HEK293 (cell line): ENCODE measurements around the gene ARPC5.

Experiments used
- KLF16 ChIP-seq: fragments of 450-650 bp; formaldehyde crosslinking; IDR thresholded peaks from 2 replicates; pipeline ENCODE4 v1.5.1; 2017; ENCODE audit warnings: missing biosample characterization, missing genetic modification characterization
- ZBTB21 ChIP-seq: fragments of 450-650 bp; formaldehyde crosslinking; IDR thresholded peaks from 2 replicates; pipeline ENCODE4 v1.5.1; 2017; ENCODE audit warnings: missing biosample characterization, missing genetic modification characterization
- ZBTB7A ChIP-seq: fragments of 450-650 bp; formaldehyde crosslinking; IDR thresholded peaks from 2 replicates; pipeline ENCODE4 v1.5.1; 2016; ENCODE audit warnings: low read depth, missing biosample characterization, missing genetic modification characterization
- ZNF24 ChIP-seq: fragments of 450-650 bp; formaldehyde crosslinking; IDR thresholded peaks from 2 replicates; pipeline ENCODE4 v1.5.1; 2016; ENCODE audit warnings: missing biosample characterization, missing genetic modification characterization
- ZNF274 ChIP-seq, 2 experiments: fragments of 200-500 bp in 1 of 2; fragments of 450-650 bp in 1 of 2; sonication (Bioruptor generic) in 1 of 2; formaldehyde crosslinking in 1 of 2; IDR thresholded peaks; 2 replicates each; pipeline versions ENCODE4 v1.5.1 to v1.6.1; 2014 to 2016; ENCODE audit warnings: borderline replicate concordance in 1 of 2, inconsistent platforms in 1 of 2, low read length in 1 of 2, missing biosample characterization in 1 of 2, missing genetic modification characterization in 1 of 2
- ZNF423 ChIP-seq: fragments of 450-650 bp; formaldehyde crosslinking; IDR thresholded peaks from 2 replicates; pipeline ENCODE4 v1.5.1; 2016; ENCODE audit warnings: missing biosample characterization, missing genetic modification characterization
- ZNF549 ChIP-seq: fragments of 450-650 bp; IDR thresholded peaks from 2 replicates; pipeline ENCODE4 v1.5.1; 2018; ENCODE audit warnings: missing biosample characterization, missing genetic modification characterization, mild to moderate bottlenecking, inconsistent platforms, moderate library complexity
- ZNF596 ChIP-seq: fragments of 450-650 bp; IDR thresholded peaks from 2 replicates; pipeline ENCODE4 v1.5.0; 2018; ENCODE audit warnings: missing biosample characterization, mild to moderate bottlenecking, missing genetic modification characterization, moderate library complexity
- ZNF785 ChIP-seq: fragments of 450-650 bp; formaldehyde crosslinking; IDR thresholded peaks from 2 replicates; pipeline ENCODE4 v1.5.1; 2016; ENCODE audit warnings: missing biosample characterization, missing genetic modification characterization
- ZXDB ChIP-seq: fragments of 450-650 bp; formaldehyde crosslinking; IDR thresholded peaks from 2 replicates; pipeline ENCODE4 v1.5.1; 2016; ENCODE audit warnings: missing biosample characterization, missing genetic modification characterization
- TF ChIP-seq, protein P1 (sequence below): fragments of 450-650 bp; formaldehyde crosslinking; IDR thresholded peaks from 2 replicates; pipeline ENCODE4 v1.5.1; 2016; ENCODE audit warnings: missing biosample characterization, missing genetic modification characterization
- TF ChIP-seq, protein P2 (sequence below): fragments of 450-650 bp; formaldehyde crosslinking; IDR thresholded peaks from 2 replicates; pipeline ENCODE4 v1.5.1; 2016; ENCODE audit warnings: missing biosample characterization, missing genetic modification characterization
- TF ChIP-seq, protein P3 (sequence below): IDR thresholded peaks from 2 replicates; pipeline ENCODE4 v1.6.1; 2011; ENCODE audit warnings: mild to moderate bottlenecking, low read depth, low read length, borderline replicate concordance
- TF ChIP-seq, protein P4 (sequence below): fragments of 450-650 bp; formaldehyde crosslinking; IDR thresholded peaks from 2 replicates; pipeline ENCODE4 v1.5.1; 2016; ENCODE audit warnings: missing biosample characterization, missing genetic modification characterization

DNA sequence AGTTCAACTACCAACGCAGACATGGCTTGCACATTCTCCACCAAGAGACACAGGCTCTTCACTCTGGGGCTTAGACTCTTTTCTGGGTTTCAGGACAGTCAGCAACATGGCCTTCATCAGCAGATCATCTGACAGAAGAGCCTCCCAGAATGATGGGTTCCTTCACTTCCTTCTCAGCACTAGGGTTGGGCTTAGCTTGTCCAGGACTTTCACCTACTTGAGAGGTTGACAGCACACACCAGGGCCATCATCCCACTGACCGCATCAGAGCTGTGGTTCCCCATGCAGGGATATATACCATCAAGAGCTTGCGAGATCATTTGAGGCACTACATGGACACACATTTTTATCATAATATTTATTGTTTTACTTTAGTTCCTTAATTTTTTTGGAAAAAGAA is 34.9 kb downstream of the ARPC5 start:
- no peak for TF ChIP-seq ZBTB7A (tag by site-specific recombination)
- TF ChIP-seq, protein P1, sequence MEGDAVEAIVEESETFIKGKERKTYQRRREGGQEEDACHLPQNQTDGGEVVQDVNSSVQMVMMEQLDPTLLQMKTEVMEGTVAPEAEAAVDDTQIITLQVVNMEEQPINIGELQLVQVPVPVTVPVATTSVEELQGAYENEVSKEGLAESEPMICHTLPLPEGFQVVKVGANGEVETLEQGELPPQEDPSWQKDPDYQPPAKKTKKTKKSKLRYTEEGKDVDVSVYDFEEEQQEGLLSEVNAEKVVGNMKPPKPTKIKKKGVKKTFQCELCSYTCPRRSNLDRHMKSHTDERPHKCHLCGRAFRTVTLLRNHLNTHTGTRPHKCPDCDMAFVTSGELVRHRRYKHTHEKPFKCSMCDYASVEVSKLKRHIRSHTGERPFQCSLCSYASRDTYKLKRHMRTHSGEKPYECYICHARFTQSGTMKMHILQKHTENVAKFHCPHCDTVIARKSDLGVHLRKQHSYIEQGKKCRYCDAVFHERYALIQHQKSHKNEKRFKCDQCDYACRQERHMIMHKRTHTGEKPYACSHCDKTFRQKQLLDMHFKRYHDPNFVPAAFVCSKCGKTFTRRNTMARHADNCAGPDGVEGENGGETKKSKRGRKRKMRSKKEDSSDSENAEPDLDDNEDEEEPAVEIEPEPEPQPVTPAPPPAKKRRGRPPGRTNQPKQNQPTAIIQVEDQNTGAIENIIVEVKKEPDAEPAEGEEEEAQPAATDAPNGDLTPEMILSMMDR (tag by site-specific recombination) = no peak
- TF ChIP-seq ZNF596 (tag by site-specific recombination) = no peak
- TF ChIP-seq ZXDB (tag by site-specific recombination) = no peak
- TF ChIP-seq, protein P2, sequence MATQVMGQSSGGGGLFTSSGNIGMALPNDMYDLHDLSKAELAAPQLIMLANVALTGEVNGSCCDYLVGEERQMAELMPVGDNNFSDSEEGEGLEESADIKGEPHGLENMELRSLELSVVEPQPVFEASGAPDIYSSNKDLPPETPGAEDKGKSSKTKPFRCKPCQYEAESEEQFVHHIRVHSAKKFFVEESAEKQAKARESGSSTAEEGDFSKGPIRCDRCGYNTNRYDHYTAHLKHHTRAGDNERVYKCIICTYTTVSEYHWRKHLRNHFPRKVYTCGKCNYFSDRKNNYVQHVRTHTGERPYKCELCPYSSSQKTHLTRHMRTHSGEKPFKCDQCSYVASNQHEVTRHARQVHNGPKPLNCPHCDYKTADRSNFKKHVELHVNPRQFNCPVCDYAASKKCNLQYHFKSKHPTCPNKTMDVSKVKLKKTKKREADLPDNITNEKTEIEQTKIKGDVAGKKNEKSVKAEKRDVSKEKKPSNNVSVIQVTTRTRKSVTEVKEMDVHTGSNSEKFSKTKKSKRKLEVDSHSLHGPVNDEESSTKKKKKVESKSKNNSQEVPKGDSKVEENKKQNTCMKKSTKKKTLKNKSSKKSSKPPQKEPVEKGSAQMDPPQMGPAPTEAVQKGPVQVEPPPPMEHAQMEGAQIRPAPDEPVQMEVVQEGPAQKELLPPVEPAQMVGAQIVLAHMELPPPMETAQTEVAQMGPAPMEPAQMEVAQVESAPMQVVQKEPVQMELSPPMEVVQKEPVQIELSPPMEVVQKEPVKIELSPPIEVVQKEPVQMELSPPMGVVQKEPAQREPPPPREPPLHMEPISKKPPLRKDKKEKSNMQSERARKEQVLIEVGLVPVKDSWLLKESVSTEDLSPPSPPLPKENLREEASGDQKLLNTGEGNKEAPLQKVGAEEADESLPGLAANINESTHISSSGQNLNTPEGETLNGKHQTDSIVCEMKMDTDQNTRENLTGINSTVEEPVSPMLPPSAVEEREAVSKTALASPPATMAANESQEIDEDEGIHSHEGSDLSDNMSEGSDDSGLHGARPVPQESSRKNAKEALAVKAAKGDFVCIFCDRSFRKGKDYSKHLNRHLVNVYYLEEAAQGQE = no peak
- no peak for TF ChIP-seq ZBTB21 (tag by site-specific recombination)
- no peak for TF ChIP-seq ZNF785 (tag by site-specific recombination)
- no peak for TF ChIP-seq ZNF549 (tag by site-specific recombination)
- no peak for TF ChIP-seq ZNF24 (tag by site-specific recombination)
- TF ChIP-seq ZNF274 (IDR thresholded peaks at IDR 0.05; ENCODE audit: low read length) = no peak
- TF ChIP-seq ZNF274 (tag by site-specific recombination; IDR thresholded peaks at IDR 0.05; ENCODE audit: borderline replicate concordance) = no peak
- TF ChIP-seq, protein P3, sequence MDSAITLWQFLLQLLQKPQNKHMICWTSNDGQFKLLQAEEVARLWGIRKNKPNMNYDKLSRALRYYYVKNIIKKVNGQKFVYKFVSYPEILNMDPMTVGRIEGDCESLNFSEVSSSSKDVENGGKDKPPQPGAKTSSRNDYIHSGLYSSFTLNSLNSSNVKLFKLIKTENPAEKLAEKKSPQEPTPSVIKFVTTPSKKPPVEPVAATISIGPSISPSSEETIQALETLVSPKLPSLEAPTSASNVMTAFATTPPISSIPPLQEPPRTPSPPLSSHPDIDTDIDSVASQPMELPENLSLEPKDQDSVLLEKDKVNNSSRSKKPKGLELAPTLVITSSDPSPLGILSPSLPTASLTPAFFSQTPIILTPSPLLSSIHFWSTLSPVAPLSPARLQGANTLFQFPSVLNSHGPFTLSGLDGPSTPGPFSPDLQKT = no peak
- TF ChIP-seq, protein P4, sequence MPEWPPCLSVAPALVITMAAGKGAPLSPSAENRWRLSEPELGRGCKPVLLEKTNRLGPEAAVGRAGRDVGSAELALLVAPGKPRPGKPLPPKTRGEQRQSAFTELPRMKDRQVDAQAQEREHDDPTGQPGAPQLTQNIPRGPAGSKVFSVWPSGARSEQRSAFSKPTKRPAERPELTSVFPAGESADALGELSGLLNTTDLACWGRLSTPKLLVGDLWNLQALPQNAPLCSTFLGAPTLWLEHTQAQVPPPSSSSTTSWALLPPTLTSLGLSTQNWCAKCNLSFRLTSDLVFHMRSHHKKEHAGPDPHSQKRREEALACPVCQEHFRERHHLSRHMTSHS (tag by site-specific recombination) = no peak
- no peak for TF ChIP-seq ZNF423 (tag by site-specific recombination)
- no peak for TF ChIP-seq KLF16 (tag by site-specific recombination)
